NT2/D1 (cell line): ENCODE data around the gene RPRD1A.

ENCODE experiments used
- SUZ12 ChIP-seq: IDR thresholded peaks from 2 replicates; pipeline ENCODE4 v1.6.1; 2011; ENCODE audit not compliant: insufficient read length, insufficient read depth; ENCODE audit errors: extremely low read depth
- YY1 ChIP-seq: IDR thresholded peaks from 2 replicates; pipeline ENCODE4 v1.6.1; 2011; ENCODE audit not compliant: insufficient read length, insufficient read depth
- ZNF274 ChIP-seq: IDR thresholded peaks from 2 replicates; pipeline ENCODE4 v1.6.1; 2011; ENCODE audit warnings: mild to moderate bottlenecking, low read depth, low read length

DNA sequence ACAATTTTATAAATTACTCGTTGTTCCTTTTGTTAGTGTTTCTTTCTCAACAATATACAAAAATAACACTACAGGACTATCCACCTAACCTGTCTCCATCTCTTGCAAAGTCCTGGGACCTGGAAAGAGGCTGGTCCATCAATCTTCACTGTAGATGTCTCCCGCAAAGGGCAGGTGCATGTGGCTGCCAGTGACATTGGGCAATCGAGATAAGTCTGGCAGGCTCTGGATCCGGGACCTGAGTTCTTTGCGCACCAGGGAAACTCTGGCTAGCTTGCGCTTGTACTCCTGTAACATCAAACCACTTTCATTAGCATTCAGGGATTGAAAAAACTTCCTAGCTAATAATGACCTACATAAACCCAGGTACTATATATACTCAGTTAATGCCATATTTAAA is 74.3 kb downstream of the RPRD1A start:
- TF ChIP-seq YY1 = no peak
- no peak for TF ChIP-seq SUZ12
- TF ChIP-seq ZNF274 = no peak
